HEK293 (cell line): ENCODE results near the gene TRA2A.

ENCODE experiments used
- ATF2 ChIP-seq: fragments of 450-650 bp; formaldehyde crosslinking; IDR thresholded peaks from 2 replicates; pipeline ENCODE4 v1.5.1; 2016; ENCODE audit warnings: missing biosample characterization, missing genetic modification characterization, low read depth
- GLIS1 ChIP-seq: fragments of 450-650 bp; formaldehyde crosslinking; IDR thresholded peaks from 2 replicates; pipeline ENCODE4 v1.5.1; 2016; ENCODE audit warnings: missing biosample characterization, missing genetic modification characterization
- KLF10 ChIP-seq: fragments of 450-650 bp; IDR thresholded peaks from 2 replicates; pipeline ENCODE4 v1.5.1; 2018; ENCODE audit warnings: missing biosample characterization, mild to moderate bottlenecking, missing genetic modification characterization
- KLF7 ChIP-seq: fragments of 450-650 bp; formaldehyde crosslinking; IDR thresholded peaks from 2 replicates; pipeline ENCODE4 v1.5.1; 2016; ENCODE audit warnings: missing biosample characterization, missing genetic modification characterization, borderline replicate concordance
- KLF8 ChIP-seq: fragments of 450-650 bp; formaldehyde crosslinking; IDR thresholded peaks from 2 replicates; pipeline ENCODE4 v1.5.1; 2016; ENCODE audit warnings: missing biosample characterization, missing genetic modification characterization
- KLF9 ChIP-seq: fragments of 450-650 bp; formaldehyde crosslinking; IDR thresholded peaks from 2 replicates; pipeline ENCODE4 v1.5.1; 2016; ENCODE audit warnings: missing biosample characterization, missing genetic modification characterization, low read depth
- SP2 ChIP-seq: fragments of 450-650 bp; formaldehyde crosslinking; IDR thresholded peaks from 2 replicates; pipeline ENCODE4 v1.5.1; 2016; ENCODE audit warnings: missing biosample characterization, missing genetic modification characterization
- SP3 ChIP-seq: fragments of 450-650 bp; formaldehyde crosslinking; IDR thresholded peaks from 2 replicates; pipeline ENCODE4 v1.5.1; 2016; ENCODE audit warnings: missing biosample characterization, missing genetic modification characterization
- TRIM28 ChIP-seq: IDR thresholded peaks from 2 replicates; pipeline ENCODE4 v1.6.1; 2011; ENCODE audit warnings: low read length, control low read depth, borderline replicate concordance
- ZBTB17 ChIP-seq: fragments of 450-650 bp; formaldehyde crosslinking; IDR thresholded peaks from 2 replicates; pipeline ENCODE4 v1.5.1; 2016; ENCODE audit warnings: missing biosample characterization, missing genetic modification characterization
- ZBTB20 ChIP-seq: fragments of 450-650 bp; formaldehyde crosslinking; IDR thresholded peaks from 2 replicates; pipeline ENCODE4 v1.5.1; 2016; ENCODE audit warnings: missing biosample characterization, missing genetic modification characterization
- ZBTB6 ChIP-seq: fragments of 450-650 bp; formaldehyde crosslinking; IDR thresholded peaks from 2 replicates; pipeline ENCODE4 v1.5.1; 2017; ENCODE audit warnings: missing biosample characterization, missing genetic modification characterization
- ZNF302 ChIP-seq: fragments of 450-650 bp; formaldehyde crosslinking; IDR thresholded peaks from 2 replicates; pipeline ENCODE4 v1.5.1; 2016; ENCODE audit warnings: missing biosample characterization, missing genetic modification characterization, low read depth
- ZNF311 ChIP-seq: fragments of 450-650 bp; formaldehyde crosslinking; IDR thresholded peaks from 2 replicates; pipeline ENCODE4 v1.5.1; 2017; ENCODE audit warnings: missing biosample characterization, missing genetic modification characterization, borderline replicate concordance
- ZNF350 ChIP-seq: fragments of 450-650 bp; formaldehyde crosslinking; IDR thresholded peaks from 2 replicates; pipeline ENCODE4 v1.5.0; 2017; ENCODE audit warnings: missing biosample characterization, mild to moderate bottlenecking, missing genetic modification characterization
- ZNF433 ChIP-seq: fragments of 450-650 bp; formaldehyde crosslinking; IDR thresholded peaks from 2 replicates; pipeline ENCODE4 v1.5.1; 2016; ENCODE audit warnings: missing biosample characterization, missing genetic modification characterization, low read depth
- ZNF473 ChIP-seq: fragments of 450-650 bp; formaldehyde crosslinking; IDR thresholded peaks from 2 replicates; pipeline ENCODE4 v1.5.1; 2017; ENCODE audit warnings: missing biosample characterization, missing genetic modification characterization
- ZNF48 ChIP-seq: fragments of 450-650 bp; formaldehyde crosslinking; IDR thresholded peaks from 2 replicates; pipeline ENCODE4 v1.5.1; 2016; ENCODE audit warnings: missing biosample characterization, missing genetic modification characterization
- ZNF501 ChIP-seq: fragments of 450-650 bp; formaldehyde crosslinking; IDR thresholded peaks from 2 replicates; pipeline ENCODE4 v1.5.1; 2016; ENCODE audit warnings: missing biosample characterization, missing genetic modification characterization
- ZNF561 ChIP-seq: fragments of 450-650 bp; IDR thresholded peaks from 2 replicates; pipeline ENCODE4 v1.5.1; 2018; ENCODE audit warnings: missing biosample characterization, missing genetic modification characterization, borderline replicate concordance
- ZNF580 ChIP-seq: fragments of 450-650 bp; formaldehyde crosslinking; IDR thresholded peaks from 2 replicates; pipeline ENCODE4 v1.5.1; 2016; ENCODE audit warnings: missing biosample characterization, missing genetic modification characterization
- ZNF600 ChIP-seq: fragments of 450-650 bp; formaldehyde crosslinking; IDR thresholded peaks from 2 replicates; pipeline ENCODE4 v1.5.1; 2016; ENCODE audit warnings: missing biosample characterization, missing genetic modification characterization
- ZNF660 ChIP-seq: fragments of 450-650 bp; IDR thresholded peaks from 2 replicates; pipeline ENCODE4 v1.5.1; 2018; ENCODE audit warnings: missing biosample characterization, mild to moderate bottlenecking, missing genetic modification characterization
- ZSCAN16 ChIP-seq: fragments of 450-650 bp; formaldehyde crosslinking; IDR thresholded peaks from 2 replicates; pipeline ENCODE4 v1.5.1; 2016; ENCODE audit warnings: missing biosample characterization, missing genetic modification characterization
- TF ChIP-seq, protein P1 (sequence below): fragments of 450-650 bp; formaldehyde crosslinking; conservative IDR thresholded peaks from 2 replicates; pipeline ENCODE4 v1.5.1; 2016; ENCODE audit warnings: low read depth, missing biosample characterization, missing genetic modification characterization
- TF ChIP-seq, protein P2 (sequence below): fragments of 450-650 bp; formaldehyde crosslinking; IDR thresholded peaks from 2 replicates; pipeline ENCODE4 v1.5.1; 2016; ENCODE audit warnings: missing biosample characterization, missing genetic modification characterization
- TF ChIP-seq, protein P3 (sequence below): fragments of 450-650 bp; formaldehyde crosslinking; IDR thresholded peaks from 2 replicates; pipeline ENCODE4 v1.5.1; 2016; ENCODE audit warnings: missing biosample characterization, missing genetic modification characterization

The TRA2A gene

DNA sequence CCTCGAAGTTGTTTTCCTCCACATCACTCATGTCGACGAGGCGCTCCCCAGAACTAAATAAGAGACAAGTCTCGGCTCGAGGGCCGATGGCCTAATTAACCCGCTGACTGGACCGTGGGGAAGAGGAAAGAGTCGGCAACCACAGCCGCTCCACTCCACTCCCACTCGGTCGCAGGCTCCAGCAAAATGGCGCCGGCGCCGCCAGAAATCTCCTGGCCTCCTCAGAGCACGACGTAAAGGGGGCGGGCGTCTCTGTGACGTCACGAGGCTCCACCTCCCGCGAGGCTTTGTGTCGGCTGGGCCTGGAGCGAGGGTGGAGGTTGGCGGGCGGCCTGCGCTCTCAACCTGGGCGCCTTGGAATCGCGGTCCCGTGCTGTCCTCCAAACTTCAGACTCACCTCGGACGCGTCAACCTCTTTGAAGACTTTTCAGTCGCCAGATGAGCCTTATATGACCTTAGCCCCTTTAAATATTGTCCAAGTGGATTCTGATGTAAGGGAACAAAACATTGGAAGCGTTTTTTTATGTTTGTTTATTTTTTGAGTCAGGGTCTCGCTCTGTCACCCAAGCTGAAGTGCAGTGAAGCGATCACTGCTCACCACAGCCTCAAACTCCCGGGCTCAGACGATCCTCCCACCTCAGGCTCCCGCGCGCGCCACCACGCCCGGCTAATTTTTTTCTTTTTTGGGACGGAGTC lies at the start of gene TRA2A (continued):
- TF ChIP-seq SP2 (tag by site-specific recombination) (peak; percentile 58), ZSCAN16 (no peak), ZNF433 (tag by site-specific recombination) (no peak), ZNF311 (no peak), ZNF600 (tag by site-specific recombination) (peak; percentile 63), KLF7 (peak; percentile 53; the same call in 1 of the 2 replicates), ZNF473 (tag by site-specific recombination) (no peak), KLF8 (0 out of 2 replicates have a peak, but pooled peaks have one; percentile 31), ZNF302 (tag by site-specific recombination) (no peak), KLF9 (tag by site-specific recombination) (peak; percentile 55; the same call in 1 of the 2 replicates), GLIS1 (tag by site-specific recombination) (peak; percentile 78), SP3 (tag by site-specific recombination) (peak; percentile 73), TRIM28 (peak; percentile 61; the same call in 1 of the 2 replicates), ZBTB17 (tag by site-specific recombination) (peak; percentile 71), ZNF561 (tag by site-specific recombination) (0 out of 2 replicates have a peak, but pooled peaks have one; percentile 11), ZNF660 (tag by site-specific recombination) (peak; percentile 61; the same call in 1 of the 2 replicates), KLF10 (tag by site-specific recombination) (no peak), ZNF350 (no peak), ZBTB6 (peak; percentile 47; the same call in 1 of the 2 replicates), ATF2 (tag by site-specific recombination) (peak; percentile 84), ZNF580 (tag by site-specific recombination) (peak; percentile 70), ZNF48 (tag by site-specific recombination) (no peak), ZNF501 (tag by site-specific recombination) (peak; percentile 43; the same call in 1 of the 2 replicates), ZBTB20 (tag by site-specific recombination) (peak; percentile 82)
- TF ChIP-seq, protein P1, sequence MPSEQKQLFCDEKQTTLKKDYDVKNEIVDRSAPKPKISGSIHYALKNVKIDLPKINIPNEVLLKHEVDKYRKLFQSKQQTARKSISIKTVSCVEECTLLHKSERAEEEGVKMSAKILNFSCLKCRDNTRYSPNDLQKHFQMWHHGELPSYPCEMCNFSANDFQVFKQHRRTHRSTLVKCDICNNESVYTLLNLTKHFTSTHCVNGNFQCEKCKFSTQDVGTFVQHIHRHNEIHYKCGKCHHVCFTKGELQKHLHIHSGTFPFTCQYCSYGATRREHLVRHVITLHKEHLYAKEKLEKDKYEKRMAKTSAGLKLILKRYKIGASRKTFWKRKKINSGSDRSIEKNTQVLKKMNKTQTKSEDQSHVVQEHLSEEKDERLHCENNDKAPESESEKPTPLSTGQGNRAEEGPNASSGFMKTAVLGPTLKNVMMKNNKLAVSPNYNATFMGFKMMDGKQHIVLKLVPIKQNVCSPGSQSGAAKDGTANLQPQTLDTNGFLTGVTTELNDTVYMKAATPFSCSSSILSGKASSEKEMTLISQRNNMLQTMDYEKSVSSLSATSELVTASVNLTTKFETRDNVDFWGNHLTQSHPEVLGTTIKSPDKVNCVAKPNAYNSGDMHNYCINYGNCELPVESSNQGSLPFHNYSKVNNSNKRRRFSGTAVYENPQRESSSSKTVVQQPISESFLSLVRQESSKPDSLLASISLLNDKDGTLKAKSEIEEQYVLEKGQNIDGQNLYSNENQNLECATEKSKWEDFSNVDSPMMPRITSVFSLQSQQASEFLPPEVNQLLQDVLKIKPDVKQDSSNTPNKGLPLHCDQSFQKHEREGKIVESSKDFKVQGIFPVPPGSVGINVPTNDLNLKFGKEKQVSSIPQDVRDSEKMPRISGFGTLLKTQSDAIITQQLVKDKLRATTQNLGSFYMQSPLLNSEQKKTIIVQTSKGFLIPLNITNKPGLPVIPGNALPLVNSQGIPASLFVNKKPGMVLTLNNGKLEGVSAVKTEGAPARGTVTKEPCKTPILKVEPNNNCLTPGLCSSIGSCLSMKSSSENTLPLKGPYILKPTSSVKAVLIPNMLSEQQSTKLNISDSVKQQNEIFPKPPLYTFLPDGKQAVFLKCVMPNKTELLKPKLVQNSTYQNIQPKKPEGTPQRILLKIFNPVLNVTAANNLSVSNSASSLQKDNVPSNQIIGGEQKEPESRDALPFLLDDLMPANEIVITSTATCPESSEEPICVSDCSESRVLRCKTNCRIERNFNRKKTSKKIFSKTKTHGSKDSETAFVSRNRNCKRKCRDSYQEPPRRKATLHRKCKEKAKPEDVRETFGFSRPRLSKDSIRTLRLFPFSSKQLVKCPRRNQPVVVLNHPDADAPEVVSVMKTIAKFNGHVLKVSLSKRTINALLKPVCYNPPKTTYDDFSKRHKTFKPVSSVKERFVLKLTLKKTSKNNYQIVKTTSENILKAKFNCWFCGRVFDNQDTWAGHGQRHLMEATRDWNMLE (tag by site-specific recombination) = no peak
- TF ChIP-seq, protein P2, sequence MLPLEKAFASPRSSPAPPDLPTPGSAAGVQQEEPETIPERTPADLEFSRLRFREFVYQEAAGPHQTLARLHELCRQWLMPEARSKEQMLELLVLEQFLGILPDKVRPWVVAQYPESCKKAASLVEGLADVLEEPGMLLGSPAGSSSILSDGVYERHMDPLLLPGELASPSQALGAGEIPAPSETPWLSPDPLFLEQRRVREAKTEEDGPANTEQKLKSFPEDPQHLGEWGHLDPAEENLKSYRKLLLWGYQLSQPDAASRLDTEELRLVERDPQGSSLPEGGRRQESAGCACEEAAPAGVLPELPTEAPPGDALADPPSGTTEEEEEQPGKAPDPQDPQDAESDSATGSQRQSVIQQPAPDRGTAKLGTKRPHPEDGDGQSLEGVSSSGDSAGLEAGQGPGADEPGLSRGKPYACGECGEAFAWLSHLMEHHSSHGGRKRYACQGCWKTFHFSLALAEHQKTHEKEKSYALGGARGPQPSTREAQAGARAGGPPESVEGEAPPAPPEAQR = no peak
- TF ChIP-seq, protein P3, sequence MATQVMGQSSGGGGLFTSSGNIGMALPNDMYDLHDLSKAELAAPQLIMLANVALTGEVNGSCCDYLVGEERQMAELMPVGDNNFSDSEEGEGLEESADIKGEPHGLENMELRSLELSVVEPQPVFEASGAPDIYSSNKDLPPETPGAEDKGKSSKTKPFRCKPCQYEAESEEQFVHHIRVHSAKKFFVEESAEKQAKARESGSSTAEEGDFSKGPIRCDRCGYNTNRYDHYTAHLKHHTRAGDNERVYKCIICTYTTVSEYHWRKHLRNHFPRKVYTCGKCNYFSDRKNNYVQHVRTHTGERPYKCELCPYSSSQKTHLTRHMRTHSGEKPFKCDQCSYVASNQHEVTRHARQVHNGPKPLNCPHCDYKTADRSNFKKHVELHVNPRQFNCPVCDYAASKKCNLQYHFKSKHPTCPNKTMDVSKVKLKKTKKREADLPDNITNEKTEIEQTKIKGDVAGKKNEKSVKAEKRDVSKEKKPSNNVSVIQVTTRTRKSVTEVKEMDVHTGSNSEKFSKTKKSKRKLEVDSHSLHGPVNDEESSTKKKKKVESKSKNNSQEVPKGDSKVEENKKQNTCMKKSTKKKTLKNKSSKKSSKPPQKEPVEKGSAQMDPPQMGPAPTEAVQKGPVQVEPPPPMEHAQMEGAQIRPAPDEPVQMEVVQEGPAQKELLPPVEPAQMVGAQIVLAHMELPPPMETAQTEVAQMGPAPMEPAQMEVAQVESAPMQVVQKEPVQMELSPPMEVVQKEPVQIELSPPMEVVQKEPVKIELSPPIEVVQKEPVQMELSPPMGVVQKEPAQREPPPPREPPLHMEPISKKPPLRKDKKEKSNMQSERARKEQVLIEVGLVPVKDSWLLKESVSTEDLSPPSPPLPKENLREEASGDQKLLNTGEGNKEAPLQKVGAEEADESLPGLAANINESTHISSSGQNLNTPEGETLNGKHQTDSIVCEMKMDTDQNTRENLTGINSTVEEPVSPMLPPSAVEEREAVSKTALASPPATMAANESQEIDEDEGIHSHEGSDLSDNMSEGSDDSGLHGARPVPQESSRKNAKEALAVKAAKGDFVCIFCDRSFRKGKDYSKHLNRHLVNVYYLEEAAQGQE (tag by site-specific recombination) = no peak
